HUDEP-2 (cell line): ENCODE results near the gene RPS16.
"Not testable (repeated sequence)": the region's sequence is repeated elsewhere in the genome, so short reads cannot be mapped to it uniquely, and the experiment has no call there.

Experiments used
- DNase-seq, 76 experiments: peaks; one replicate each; lab custom pipeline; 2025; ENCODE audit not compliant: unreplicated experiment in 76 of 76; lab: John Stamatoyannopoulos, UW

The RPS16 gene

GRCh38 chr19:39435499-39436349, at the start of gene RPS16:
TSS of gene RPS16 (minus strand) at chr19:39435949. CDS start at chr19:39435895, 54 bp downstream.
- peak; percentile 69 to 100 (median 99) for DNase-seq

GRCh38 chr19:39483141-39483540, 47.4 kb upstream of the RPS16 start:
- DNase-seq = no peak

GRCh38 chr19:39481676-39482075, 45.9 kb upstream of the RPS16 start:
- DNase-seq = no peak

- peak in 2 of 76 experiments; percentile 28 to 44 for DNase-seq
Observed at GRCh38 chr19:39481229-39481545, 45.4 kb upstream of the RPS16 start.

- DNase-seq = peak; percentile 84 to 100 (median 99)
Observed at GRCh38 chr19:39480337-39481228, 44.8 kb upstream of the RPS16 start, which contains the start of gene TIMM50. TSS of gene TIMM50 (plus strand) at chr19:39480838. CDS start at chr19:39480854, 16 bp downstream.

GRCh38 chr19:39479916-39480315, 44.2 kb upstream of the RPS16 start:
- DNase-seq = peak in 1 of 76 experiments; percentile 37

GRCh38 chr19:39479319-39479801, 43.6 kb upstream of the RPS16 start:
- DNase-seq = not testable (repeated sequence)

GRCh38 chr19:39475748-39476147, 40.0 kb upstream of the RPS16 start:
- no peak for DNase-seq

- DNase-seq = peak in 39 of 76 experiments; percentile 11 to 71 (median 43)
Observed at GRCh38 chr19:39474139-39474620, 38.4 kb upstream of the RPS16 start.

GRCh38 chr19:39473443-39473960, 37.8 kb upstream of the RPS16 start:
- DNase-seq = no peak

- DNase-seq = no peak
Observed at GRCh38 chr19:39472746-39473442, 37.1 kb upstream of the RPS16 start.

GRCh38 chr19:39471756-39472536, 36.2 kb upstream of the RPS16 start:
- no peak for DNase-seq

- no peak for DNase-seq
Observed at GRCh38 chr19:39470724-39471339, 35.1 kb upstream of the RPS16 start.

- no peak for DNase-seq
Observed at GRCh38 chr19:39469567-39469966, 33.8 kb upstream of the RPS16 start.

- DNase-seq = no peak
Observed at GRCh38 chr19:39469036-39469435, 33.3 kb upstream of the RPS16 start.

- DNase-seq = no peak
Observed at GRCh38 chr19:39467941-39468340, 32.2 kb upstream of the RPS16 start.

- DNase-seq = no peak
Observed at GRCh38 chr19:39465956-39466747, 30.4 kb upstream of the RPS16 start.

- DNase-seq = no peak
Observed at GRCh38 chr19:39463403-39463802, 27.7 kb upstream of the RPS16 start.
